HEK293 (cell line): ENCODE measurements around the gene ARHGAP15.

ENCODE experiments used
- CTCF ChIA-PET: fragments of 350-600 bp; formaldehyde crosslinking; extraction: SDS; loops from one replicate; lab custom pipeline; 2021; ENCODE audit warnings: antibody characterized with exemption; lab: Yijun Ruan, JAX
- POLR2A ChIA-PET: fragments of 300-600 bp; formaldehyde crosslinking; extraction: SDS; loops from one replicate; lab custom pipeline; 2020; ENCODE audit warnings: antibody characterized with exemption, inconsistent platforms; lab: Yijun Ruan, JAX
- H3K27ac ChIP-seq: fragments of 200-500 bp; sonication (Bioruptor generic); 2 replicates; pipeline ENCODE4 v1.5.1; 2014; ENCODE audit warnings: low read depth, low read length, control low read depth, inconsistent platforms; ENCODE audit errors: extremely low read depth
- H3K36me3 ChIP-seq, 2 experiments: fragments of 200-500 bp in 1 of 2; sonication (Bioruptor generic) in 1 of 2; 1 replicate in 1 of 2; 2 replicates in 1 of 2; pipeline ENCODE4 v1.5.1; 2014 to 2017; ENCODE audit warnings: inconsistent platforms in 2 of 2, low read length in 2 of 2; ENCODE audit not compliant: control insufficient read depth in 2 of 2, insufficient read depth in 1 of 2
- H3K4me1 ChIP-seq: fragments of 200-500 bp; sonication (Bioruptor generic); 2 replicates; pipeline ENCODE4 v1.5.1; 2014; ENCODE audit warnings: mild to moderate bottlenecking, low read length, inconsistent platforms; ENCODE audit not compliant: control insufficient read depth, insufficient read depth
- H3K4me3 ChIP-seq: 2 replicates; pipeline ENCODE4 v1.5.1; 2011; ENCODE audit warnings: low read depth, mild to moderate bottlenecking, control low read depth, low read length, moderate library complexity
- H3K9me3 ChIP-seq: fragments of 200-500 bp; sonication (Bioruptor generic); 2 replicates; pipeline ENCODE4 v1.5.1; 2014; ENCODE audit warnings: low read depth, low read length, inconsistent platforms; ENCODE audit not compliant: control insufficient read depth, insufficient read depth
- ATF2 ChIP-seq: fragments of 450-650 bp; formaldehyde crosslinking; IDR thresholded peaks from 2 replicates; pipeline ENCODE4 v1.5.1; 2016; ENCODE audit warnings: missing biosample characterization, missing genetic modification characterization, low read depth
- BCL6B ChIP-seq: fragments of 450-650 bp; formaldehyde crosslinking; IDR thresholded peaks from 2 replicates; pipeline ENCODE4 v1.5.1; 2017; ENCODE audit warnings: missing biosample characterization, missing genetic modification characterization
- MEIS1 ChIP-seq: sonication (generic); formaldehyde crosslinking; IDR thresholded peaks from 2 replicates; pipeline ENCODE4 v1.8.1; 2022; ENCODE audit warnings: missing genetic modification reagents, mild to moderate bottlenecking, borderline replicate concordance
- PRDM2 ChIP-seq: fragments of 450-650 bp; formaldehyde crosslinking; IDR thresholded peaks from 2 replicates; pipeline ENCODE4 v1.5.1; 2016; ENCODE audit warnings: missing biosample characterization, missing genetic modification characterization, borderline replicate concordance
- ZIC2 ChIP-seq: fragments of 450-650 bp; formaldehyde crosslinking; IDR thresholded peaks from 2 replicates; pipeline ENCODE4 v1.5.1; 2016; ENCODE audit warnings: missing biosample characterization, missing genetic modification characterization
- ZNF132 ChIP-seq: fragments of 450-650 bp; formaldehyde crosslinking; IDR thresholded peaks from 2 replicates; pipeline ENCODE4 v1.5.1; 2017; ENCODE audit warnings: missing biosample characterization, missing genetic modification characterization, borderline replicate concordance
- ZNF155 ChIP-seq: fragments of 450-650 bp; formaldehyde crosslinking; IDR thresholded peaks from 2 replicates; pipeline ENCODE4 v1.5.1; 2016; ENCODE audit warnings: missing biosample characterization, missing genetic modification characterization
- ZNF157 ChIP-seq: fragments of 450-650 bp; formaldehyde crosslinking; IDR thresholded peaks from 2 replicates; pipeline ENCODE4 v1.5.1; 2016; ENCODE audit warnings: missing biosample characterization, missing genetic modification characterization
- ZNF266 ChIP-seq: fragments of 450-650 bp; formaldehyde crosslinking; IDR thresholded peaks from 2 replicates; pipeline ENCODE4 v1.5.1; 2016; ENCODE audit warnings: missing biosample characterization, missing genetic modification characterization, low read depth
- ZNF280C ChIP-seq: fragments of 450-650 bp; formaldehyde crosslinking; IDR thresholded peaks from 2 replicates; pipeline ENCODE4 v1.5.1; 2016; ENCODE audit warnings: missing biosample characterization, missing genetic modification characterization
- ZNF335 ChIP-seq: fragments of 450-650 bp; formaldehyde crosslinking; conservative IDR thresholded peaks from 2 replicates; pipeline ENCODE4 v1.5.1; 2016; ENCODE audit warnings: missing biosample characterization, missing genetic modification characterization
- ZNF350 ChIP-seq: fragments of 450-650 bp; formaldehyde crosslinking; IDR thresholded peaks from 2 replicates; pipeline ENCODE4 v1.5.0; 2017; ENCODE audit warnings: missing biosample characterization, mild to moderate bottlenecking, missing genetic modification characterization
- ZNF433 ChIP-seq: fragments of 450-650 bp; formaldehyde crosslinking; IDR thresholded peaks from 2 replicates; pipeline ENCODE4 v1.5.1; 2016; ENCODE audit warnings: missing biosample characterization, missing genetic modification characterization, low read depth
- ZNF558 ChIP-seq: fragments of 450-650 bp; formaldehyde crosslinking; IDR thresholded peaks from 2 replicates; pipeline ENCODE4 v1.5.1; 2016; ENCODE audit warnings: missing biosample characterization, missing genetic modification characterization
- ZNF645 ChIP-seq: fragments of 450-650 bp; formaldehyde crosslinking; IDR thresholded peaks from 2 replicates; pipeline ENCODE4; 2016; ENCODE audit warnings: missing biosample characterization, missing genetic modification characterization
- ZNF785 ChIP-seq: fragments of 450-650 bp; formaldehyde crosslinking; IDR thresholded peaks from 2 replicates; pipeline ENCODE4 v1.5.1; 2016; ENCODE audit warnings: missing biosample characterization, missing genetic modification characterization
- ZXDB ChIP-seq: fragments of 450-650 bp; formaldehyde crosslinking; IDR thresholded peaks from 2 replicates; pipeline ENCODE4 v1.5.1; 2016; ENCODE audit warnings: missing biosample characterization, missing genetic modification characterization

ARHGAP15 gene

GRCh38 chr2:143691121-143691520, 561.9 kb downstream of the ARHGAP15 start:
- ChIA-PET POLR2A (no interaction called here), CTCF (no interaction called here)
- no peaks in the 10 kb centered on the region for H3K9me3 ChIP-seq
- no peak for TF ChIP-seq ZNF433
- no peak for TF ChIP-seq BCL6B
- no peak for TF ChIP-seq ZNF266 (tag by site-specific recombination)
- no peak for TF ChIP-seq ZNF350
- H3K36me3 ChIP-seq, result no peaks in the 10 kb centered on the region
- H3K27ac ChIP-seq, result no peak overlapping the region
- no peak overlapping the region for H3K4me3 ChIP-seq
- peaks cover 8% of the 10 kb centered on the region; the same call in 1 of the 2 replicates for H3K4me1 ChIP-seq

GRCh38 chr2:143692162-143692561, 562.9 kb downstream of the ARHGAP15 start:
- no peaks in the 10 kb centered on the region for H3K9me3 ChIP-seq
- H3K4me1 ChIP-seq, result peaks cover 8% of the 10 kb centered on the region; the same call in 1 of the 2 replicates
- TF ChIP-seq ZIC2 (peak; percentile 43), PRDM2 (no peak), ZNF335 (peak; percentile 24; the same call in 1 of the 2 replicates), ZNF785 (no peak), ZNF157 (no peak)
- H3K27ac ChIP-seq, result no peak overlapping the region
- no peaks in the 10 kb centered on the region for H3K36me3 ChIP-seq
- CTCF ChIA-PET, result interaction anchor here (0.6 kb wide), 1 partner anchor 31 kb away, joined by 3 read pairs; no protein-coding TSS in a partner anchor
- no peak overlapping the region for H3K4me3 ChIP-seq
- POLR2A ChIA-PET, result interaction anchor here (0.6 kb wide), 1 partner anchor 581 kb away, joined by 3 read pairs; no protein-coding TSS in a partner anchor

- CTCF ChIA-PET, result no interaction called here
- TF ChIP-seq ZNF280C (no peak), ATF2 (tag by site-specific recombination) (no peak), ZNF645 (tag by site-specific recombination) (no peak), ZNF132 (tag by site-specific recombination) (no peak), ZNF155 (tag by site-specific recombination) (no peak), MEIS1 (no peak), ZNF558 (tag by site-specific recombination) (no peak), ZXDB (no peak)
Measured at GRCh38 chr2:143692967-143693366, 563.7 kb downstream of the ARHGAP15 start.

More at GRCh38 chr2:143692967-143693366, 563.7 kb downstream of the ARHGAP15 start:
- Histone ChIP-seq H3K36me3 (no peaks in the 10 kb centered on the region), H3K4me3 (no peak overlapping the region), H3K9me3 (no peaks in the 10 kb centered on the region), H3K27ac (no peak overlapping the region), H3K4me1 (peaks cover 8% of the 10 kb centered on the region; the same call in 1 of the 2 replicates)
- POLR2A ChIA-PET, result no interaction called here
